Fibroblast of lung (primary cell): ENCODE results near the gene RBBP8. TPM values are rescaled to one million over a fixed set of nuclear protein-coding genes. Genes with fewer than 3 reads are reported as not detected.

Experiments used
- DNase-seq, 2 donors: peaks; one replicate each; pipeline versions ENCODE4 v3.0.0 to v3.0.0-alpha.2; 2010; ENCODE audit warnings: low read depth in 2 of 2
- H2AFZ ChIP-seq: 2 replicates; pipeline ENCODE4 v1.5.1; 2012; ENCODE audit warnings: low read length, control low read depth, inconsistent platforms
- H3K27ac ChIP-seq: 2 replicates; pipeline ENCODE4 v1.5.1; 2011; ENCODE audit warnings: low read length, control low read depth; ENCODE audit not compliant: insufficient read depth
- H3K27me3 ChIP-seq: 2 replicates; pipeline ENCODE4 v1.5.1; 2011; ENCODE audit warnings: mild to moderate bottlenecking, low read length; ENCODE audit not compliant: control insufficient read depth, insufficient read depth
- H3K36me3 ChIP-seq: 2 replicates; pipeline ENCODE4 v1.5.1; 2011; ENCODE audit warnings: low read length; ENCODE audit not compliant: control insufficient read depth, insufficient read depth
- H3K4me1 ChIP-seq: 2 replicates; pipeline ENCODE4 v1.5.1; 2011; ENCODE audit warnings: low read length; ENCODE audit not compliant: control insufficient read depth, insufficient read depth; ENCODE audit errors: extremely low read depth
- H3K4me2 ChIP-seq: 2 replicates; pipeline ENCODE4 v1.5.1; 2011; ENCODE audit warnings: low read length, control low read depth; ENCODE audit not compliant: insufficient read depth; ENCODE audit errors: extremely low read depth
- H3K4me3 ChIP-seq, 4 experiments: fragments of 200-600 bp in 1 of 4; sonication (generic) in 1 of 4; replicated peaks in 1 of 4; 2 replicates each; pipeline ENCODE4 v1.5.1; 2011 to 2016; ENCODE audit warnings: low read length in 4 of 4, low read depth in 3 of 4, mild to moderate bottlenecking in 3 of 4, control low read depth in 2 of 4, inconsistent platforms in 1 of 4, mixed read lengths in 1 of 4; ENCODE audit not compliant: insufficient read depth in 1 of 4; ENCODE audit errors: control extremely low read depth in 1 of 4
- H3K79me2 ChIP-seq: 2 replicates; pipeline ENCODE4 v1.5.1; 2012; ENCODE audit warnings: mild to moderate bottlenecking, low read length, inconsistent platforms; ENCODE audit not compliant: control insufficient read depth, insufficient read depth
- H3K9ac ChIP-seq: 2 replicates; pipeline ENCODE4 v1.5.1; 2011; ENCODE audit warnings: mild to moderate bottlenecking, low read length, control low read depth; ENCODE audit not compliant: insufficient read depth
- H3K9me3 ChIP-seq: 2 replicates; pipeline ENCODE4 v1.5.1; 2012; ENCODE audit warnings: low read depth, low read length; ENCODE audit not compliant: control insufficient read depth, insufficient read depth
- H4K20me1 ChIP-seq: 2 replicates; pipeline ENCODE4 v1.5.1; 2011; ENCODE audit warnings: low read length; ENCODE audit not compliant: control insufficient read depth, insufficient read depth; ENCODE audit errors: extremely low read depth
- EZH2 ChIP-seq: IDR thresholded peaks from 2 replicates; pipeline ENCODE4 v1.5.1; 2012; ENCODE audit warnings: low read length, control low read depth, mild to moderate bottlenecking; ENCODE audit errors: missing control alignments
- polyA plus RNA-seq, 2 donors: library from polyadenylated mRNA; depleted of rRNA in 1 of 2; stranded (reverse) in 1 of 2; unstranded in 1 of 2; fragments of >200 nt; gene quantifications; 2 replicates each; pipeline ENCODE4 v1.2.1, GENCODE V29; 2011 to 2012; ENCODE audit warnings: missing spikeins in 1 of 2
- total RNA-seq: library from RNA; depleted of rRNA; stranded (reverse); fragments of >200 nt; gene quantifications from 2 replicates; pipeline ENCODE4 v1.2.1, GENCODE V29; 2014
- TF ChIP-seq, protein P1 (sequence below), 2 donors: IDR thresholded peaks in 1 of 2; conservative IDR thresholded peaks in 1 of 2; 1 replicate in 1 of 2; 2 replicates in 1 of 2; pipeline ENCODE4 v1.5.1; 2011 to 2012; ENCODE audit warnings: low read length in 2 of 2, control low read depth in 1 of 2, inconsistent platforms in 1 of 2, low read depth in 1 of 2, mild to moderate bottlenecking in 1 of 2

Gene RBBP8
- total and polyA plus RNA-seq, 2 donors (not counting 1 experiment from before 2014, with no cell fraction given), result 17.8 to 21.0 TPM

- TF ChIP-seq, protein P1, sequence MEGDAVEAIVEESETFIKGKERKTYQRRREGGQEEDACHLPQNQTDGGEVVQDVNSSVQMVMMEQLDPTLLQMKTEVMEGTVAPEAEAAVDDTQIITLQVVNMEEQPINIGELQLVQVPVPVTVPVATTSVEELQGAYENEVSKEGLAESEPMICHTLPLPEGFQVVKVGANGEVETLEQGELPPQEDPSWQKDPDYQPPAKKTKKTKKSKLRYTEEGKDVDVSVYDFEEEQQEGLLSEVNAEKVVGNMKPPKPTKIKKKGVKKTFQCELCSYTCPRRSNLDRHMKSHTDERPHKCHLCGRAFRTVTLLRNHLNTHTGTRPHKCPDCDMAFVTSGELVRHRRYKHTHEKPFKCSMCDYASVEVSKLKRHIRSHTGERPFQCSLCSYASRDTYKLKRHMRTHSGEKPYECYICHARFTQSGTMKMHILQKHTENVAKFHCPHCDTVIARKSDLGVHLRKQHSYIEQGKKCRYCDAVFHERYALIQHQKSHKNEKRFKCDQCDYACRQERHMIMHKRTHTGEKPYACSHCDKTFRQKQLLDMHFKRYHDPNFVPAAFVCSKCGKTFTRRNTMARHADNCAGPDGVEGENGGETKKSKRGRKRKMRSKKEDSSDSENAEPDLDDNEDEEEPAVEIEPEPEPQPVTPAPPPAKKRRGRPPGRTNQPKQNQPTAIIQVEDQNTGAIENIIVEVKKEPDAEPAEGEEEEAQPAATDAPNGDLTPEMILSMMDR (conservative IDR thresholded peaks at IDR 0.05 in 1 of 2, IDR thresholded peaks at IDR 0.05 in 1 of 2; ENCODE audit: low read depth in 1 of 2, low read length in 2 of 2), result no peak
- no peak for TF ChIP-seq EZH2
- DNase-seq, result no peak
- no peak overlapping the region for H2AFZ ChIP-seq
- no peak overlapping the region for H3K4me3 ChIP-seq
- no peak overlapping the region for H3K27ac ChIP-seq
- H3K9me3 ChIP-seq, result no peaks in the 10 kb centered on the region
- no peak overlapping the region for H3K9ac ChIP-seq
- no peaks in the 10 kb centered on the region for H3K79me2 ChIP-seq
- no peaks in the 10 kb centered on the region for H3K27me3 ChIP-seq
- no peaks in the 10 kb centered on the region for H4K20me1 ChIP-seq
- no peak overlapping the region for H3K4me2 ChIP-seq
- peaks cover 1% of the 10 kb centered on the region for H3K36me3 ChIP-seq
- no peaks in the 10 kb centered on the region for H3K4me1 ChIP-seq
Measured at GRCh38 chr18:22956226-22956625, 23.1 kb downstream of the RBBP8 start.

DNA sequence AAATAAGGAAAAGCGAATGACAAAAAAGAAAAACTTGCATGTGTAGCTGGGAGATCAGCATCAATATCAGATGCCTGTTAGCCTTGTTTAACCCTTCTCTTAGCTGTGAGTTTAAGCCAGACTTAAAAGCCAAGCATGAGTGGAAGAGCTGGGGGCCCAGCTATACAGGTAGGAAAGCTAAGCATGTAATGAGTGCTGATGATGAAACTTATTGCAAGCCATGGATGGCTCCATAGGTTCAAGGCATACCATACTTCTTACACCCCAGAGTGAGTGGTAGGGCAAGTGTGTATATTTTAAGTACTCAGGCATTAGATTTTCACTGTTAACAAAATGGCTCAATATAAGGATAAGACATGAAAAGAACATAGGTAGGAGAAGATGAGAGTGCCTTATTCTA, 28.0 kb downstream of the RBBP8 start:
- Histone ChIP-seq H3K4me1 (no peaks in the 10 kb centered on the region), H3K9ac (no peak overlapping the region), H3K36me3 (peaks cover 1% of the 10 kb centered on the region), H3K4me3 (no peak overlapping the region), H3K79me2 (no peaks in the 10 kb centered on the region), H3K4me2 (no peak overlapping the region), H3K9me3 (no peaks in the 10 kb centered on the region), H2AFZ (no peak overlapping the region), H3K27ac (no peak overlapping the region), H3K27me3 (no peaks in the 10 kb centered on the region), H4K20me1 (no peaks in the 10 kb centered on the region)
- peak in 1 of 2 donors; percentile 14 for DNase-seq
- TF ChIP-seq, protein P1 (conservative IDR thresholded peaks at IDR 0.05 in 1 of 2, IDR thresholded peaks at IDR 0.05 in 1 of 2; ENCODE audit: low read depth in 1 of 2, low read length in 2 of 2), result no peak
- no peak for TF ChIP-seq EZH2

- peaks cover 1% of the 10 kb centered on the region for H3K36me3 ChIP-seq
- H3K27me3 ChIP-seq, result no peaks in the 10 kb centered on the region
- DNase-seq, result no peak
Measured at GRCh38 chr18:22962004-22962403, 28.9 kb downstream of the RBBP8 start.

More at GRCh38 chr18:22962004-22962403, 28.9 kb downstream of the RBBP8 start:
- H3K4me2 ChIP-seq, result no peak overlapping the region
- H4K20me1 ChIP-seq, result no peaks in the 10 kb centered on the region
- H3K27ac ChIP-seq, result no peak overlapping the region
- H3K79me2 ChIP-seq, result no peaks in the 10 kb centered on the region
- no peaks in the 10 kb centered on the region for H3K9me3 ChIP-seq
- TF ChIP-seq, protein P1 (conservative IDR thresholded peaks at IDR 0.05 in 1 of 2, IDR thresholded peaks at IDR 0.05 in 1 of 2; ENCODE audit: low read depth in 1 of 2, low read length in 2 of 2), result no peak
- no peak for TF ChIP-seq EZH2
- H3K4me3 ChIP-seq, result no peak overlapping the region
- H2AFZ ChIP-seq, result no peak overlapping the region
- no peaks in the 10 kb centered on the region for H3K4me1 ChIP-seq
- no peak overlapping the region for H3K9ac ChIP-seq
